GM18909 (cell line): ENCODE results near the gene MFSD8.
"Not testable (repeated sequence)": the region's sequence is repeated elsewhere in the genome, so short reads cannot be mapped to it uniquely, and the experiment has no call there.

Source experiments
- ATAC-seq: cut with Tn5 transposase; IDR thresholded peaks from one replicate; pipeline ENCODE4 v1.9.1; 2021; ENCODE audit warnings: mild to moderate bottlenecking; ENCODE audit not compliant: unreplicated experiment, poor library complexity

Gene MFSD8

DNA sequence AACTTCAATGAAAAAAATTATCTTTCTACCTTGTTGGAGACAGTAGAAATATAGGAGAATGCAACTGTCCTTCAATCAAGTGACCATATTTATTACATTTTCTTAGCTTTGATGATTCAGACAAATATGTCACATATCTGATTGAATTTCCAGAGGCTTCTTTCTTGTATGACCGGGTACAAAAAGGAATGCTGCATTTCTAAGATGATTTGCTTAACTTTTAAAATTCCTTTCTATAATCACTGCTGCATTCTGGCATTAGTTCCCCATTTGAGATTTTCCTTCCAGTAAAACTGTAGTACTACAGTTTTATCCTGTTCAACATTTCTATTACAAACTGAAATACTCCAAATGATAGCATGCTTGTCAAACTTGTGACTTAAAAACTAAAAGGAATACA is 5.2 kb downstream of the MFSD8 start:
- no peak for ATAC-seq

DNA sequence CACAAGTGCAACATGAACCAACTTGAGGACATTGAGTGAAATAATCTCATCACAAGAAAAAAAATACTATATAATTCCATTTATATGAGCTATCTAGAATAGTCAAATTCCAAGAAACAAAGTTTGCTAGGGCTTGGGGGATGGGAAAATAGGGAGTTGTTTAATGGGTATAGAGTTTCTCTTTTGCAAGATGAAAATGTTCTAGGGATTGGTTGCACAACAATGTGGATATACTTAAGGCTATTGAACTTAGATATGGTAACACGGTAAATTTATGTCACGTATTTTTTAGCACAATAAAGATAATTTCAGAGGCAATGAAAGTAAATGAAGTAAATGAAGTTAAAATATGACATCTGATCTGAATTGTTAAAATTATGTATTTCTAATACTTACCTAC is 7.9 kb downstream of the MFSD8 start:
- no peak for ATAC-seq

DNA sequence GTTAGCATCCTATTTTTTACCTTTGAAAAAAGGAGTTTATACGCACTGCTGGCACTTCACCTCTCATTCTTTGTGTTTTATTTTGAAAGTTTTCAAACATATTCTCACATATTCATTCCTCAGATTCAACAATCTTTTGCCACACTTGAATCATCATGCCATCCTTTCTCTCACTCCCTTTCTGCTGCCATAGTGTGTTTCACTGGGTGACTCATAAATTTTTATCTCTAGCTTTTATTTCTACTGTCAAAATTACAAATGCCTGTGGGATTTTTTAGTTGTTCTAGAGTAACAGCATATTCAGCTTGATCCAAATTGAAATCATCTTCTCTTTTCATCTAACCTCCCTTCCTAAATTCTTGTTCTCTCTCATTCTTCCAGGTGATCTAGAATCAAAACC is 28.0 kb downstream of the MFSD8 start:
- ATAC-seq: no peak

DNA sequence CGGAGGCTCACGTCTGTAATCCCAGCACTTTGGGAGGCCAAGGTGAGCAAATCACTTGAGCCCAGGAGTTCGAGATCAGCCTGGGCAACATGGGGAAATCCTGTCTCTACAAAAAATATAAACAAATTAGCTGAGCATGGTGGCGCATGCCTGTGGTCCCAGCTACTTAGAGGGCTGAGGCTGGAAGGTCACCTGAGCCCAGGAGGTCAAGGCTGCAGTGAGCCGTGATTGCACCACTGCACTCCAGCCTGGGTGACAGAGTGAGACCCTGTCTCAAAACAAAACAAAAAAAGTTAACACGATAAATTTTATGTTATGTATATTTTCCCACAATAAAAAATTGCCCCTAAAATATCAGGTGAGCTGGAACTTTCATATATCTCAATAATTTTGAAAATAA is 33.1 kb downstream of the MFSD8 start:
- ATAC-seq: not testable (repeated sequence)

DNA sequence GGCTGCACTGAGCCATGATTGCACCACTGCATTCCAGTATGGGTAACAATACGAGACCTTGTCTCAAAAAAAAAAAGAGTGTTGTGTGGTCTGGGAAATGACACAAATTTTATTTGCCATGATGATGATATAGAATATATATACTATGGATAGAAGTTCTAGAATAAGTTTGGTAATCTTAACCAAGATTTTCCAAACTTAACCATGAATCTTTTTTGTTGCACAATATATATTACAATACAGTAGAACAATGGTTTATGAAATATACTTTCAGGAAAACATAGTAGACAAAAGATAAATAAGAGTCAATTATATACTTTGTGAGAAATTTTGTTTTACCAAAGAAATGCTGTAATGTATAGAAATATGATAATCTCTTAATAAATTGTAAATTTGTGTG is 34.8 kb downstream of the MFSD8 start:
- no peak for ATAC-seq

DNA sequence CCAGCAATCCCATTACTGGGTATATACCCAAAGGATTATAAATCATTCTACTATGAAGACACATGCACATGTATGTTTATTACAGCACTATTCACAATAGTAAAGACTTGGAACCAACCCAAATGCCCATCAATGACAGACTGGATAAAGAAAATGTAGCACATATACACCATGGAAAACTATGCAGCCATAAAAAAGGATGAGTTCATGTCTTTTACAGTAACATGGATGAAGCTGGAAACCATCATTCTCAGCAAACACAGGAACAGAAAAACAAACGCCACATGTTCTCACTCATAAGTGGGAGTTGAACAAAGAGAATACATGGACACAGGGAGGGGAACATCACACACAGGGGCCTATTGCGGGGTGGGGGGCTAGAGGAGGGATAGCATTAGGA is 39.3 kb downstream of the MFSD8 start:
- not testable (repeated sequence) for ATAC-seq

DNA sequence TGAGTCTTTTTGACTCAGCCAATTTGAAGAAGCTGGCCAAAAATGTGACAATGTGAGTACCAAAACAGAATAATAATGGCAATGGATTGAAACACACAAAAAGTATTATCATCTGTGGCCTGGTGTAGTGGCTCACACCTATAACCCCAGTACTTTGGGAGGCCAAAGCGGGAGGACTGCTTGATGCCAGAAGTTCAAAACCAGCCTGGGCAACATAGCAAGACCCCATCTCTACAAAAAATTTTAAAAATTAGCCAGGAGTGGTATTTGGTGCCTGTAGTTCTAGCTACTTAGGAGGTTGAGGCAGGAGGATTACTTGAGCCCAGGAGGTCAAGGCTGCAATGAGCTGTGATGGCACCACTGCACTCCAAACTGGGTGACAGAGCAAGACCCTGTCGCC is 42.7 kb downstream of the MFSD8 start:
- ATAC-seq: no peak

DNA sequence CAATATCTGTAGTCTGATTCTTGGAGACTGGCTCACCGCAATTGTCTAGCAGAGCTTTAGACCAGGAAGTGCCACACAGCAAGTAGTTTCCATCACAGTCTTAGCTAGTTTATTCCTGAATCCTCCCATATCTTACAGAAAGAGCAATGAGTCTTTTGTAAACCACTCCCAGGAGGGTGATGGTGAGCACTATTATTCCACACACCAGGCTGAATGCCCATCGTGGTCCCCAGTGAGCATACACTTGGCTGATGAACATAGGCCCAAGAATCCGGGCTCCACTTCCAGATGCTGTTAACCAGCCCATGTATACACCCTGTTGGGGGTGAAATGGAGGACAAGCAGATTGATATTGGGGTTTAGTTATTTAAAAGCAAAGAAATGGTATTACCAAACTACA is 44.5 kb downstream of the MFSD8 start:
- no peak for ATAC-seq

DNA sequence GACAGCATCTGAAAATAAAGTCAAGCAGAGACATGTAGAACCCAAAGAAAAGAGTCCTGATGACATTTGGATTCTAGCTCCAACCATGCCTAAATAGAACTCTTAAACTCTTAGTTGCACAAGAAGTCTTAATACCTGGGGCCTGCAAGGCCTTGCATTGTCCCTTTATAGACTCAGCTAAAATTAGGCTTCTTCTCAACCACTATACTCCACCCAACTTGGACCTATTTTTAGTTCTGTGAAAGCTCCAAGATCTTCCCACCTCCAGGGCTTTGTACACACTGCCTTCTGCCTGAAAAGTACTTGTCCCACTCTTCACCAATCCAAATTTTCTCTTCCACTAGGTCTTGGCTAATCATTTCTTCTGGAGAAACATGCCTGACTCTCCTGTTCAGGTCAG is 47.8 kb downstream of the MFSD8 start:
- no peak for ATAC-seq

DNA sequence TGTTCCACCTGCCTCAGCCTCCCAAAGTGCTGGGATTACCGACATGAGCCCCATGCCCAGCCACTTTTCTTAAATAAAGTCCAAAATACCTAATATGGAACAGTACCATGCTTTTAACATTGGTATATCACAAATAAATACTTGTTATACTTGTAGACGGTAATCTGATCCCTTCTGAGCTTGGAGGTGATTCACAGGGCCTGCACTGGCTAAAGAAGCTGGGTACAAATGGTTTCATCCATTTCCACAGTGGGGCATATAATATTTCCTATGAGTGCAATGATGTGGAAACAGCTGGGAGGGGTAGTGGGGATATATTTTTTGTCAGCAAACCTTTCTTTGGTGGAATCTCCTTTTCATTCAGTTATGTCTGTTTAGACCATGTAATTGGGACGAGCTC is 48.5 kb downstream of the MFSD8 start:
- no peak for ATAC-seq

DNA sequence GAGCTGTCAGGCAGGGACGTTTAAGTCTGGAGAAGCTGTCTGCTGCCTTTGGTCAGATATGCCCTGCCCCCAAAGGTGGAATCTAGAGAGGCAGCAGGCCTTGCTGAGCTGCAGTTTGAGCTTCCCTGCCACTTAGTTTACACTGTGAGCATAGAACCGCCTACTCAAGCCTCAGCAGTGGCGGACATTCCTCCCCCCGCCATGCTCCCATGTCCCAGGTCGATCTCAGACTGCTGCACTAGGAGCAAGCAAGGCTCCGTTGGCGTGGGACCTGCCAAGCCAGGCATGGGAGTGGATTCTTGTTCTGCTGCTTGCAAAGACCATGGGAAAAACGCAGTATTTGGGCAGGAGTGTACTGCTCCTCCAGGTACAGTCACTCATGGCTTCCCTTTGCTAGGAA is 59.9 kb downstream of the MFSD8 start:
- no peak for ATAC-seq

DNA sequence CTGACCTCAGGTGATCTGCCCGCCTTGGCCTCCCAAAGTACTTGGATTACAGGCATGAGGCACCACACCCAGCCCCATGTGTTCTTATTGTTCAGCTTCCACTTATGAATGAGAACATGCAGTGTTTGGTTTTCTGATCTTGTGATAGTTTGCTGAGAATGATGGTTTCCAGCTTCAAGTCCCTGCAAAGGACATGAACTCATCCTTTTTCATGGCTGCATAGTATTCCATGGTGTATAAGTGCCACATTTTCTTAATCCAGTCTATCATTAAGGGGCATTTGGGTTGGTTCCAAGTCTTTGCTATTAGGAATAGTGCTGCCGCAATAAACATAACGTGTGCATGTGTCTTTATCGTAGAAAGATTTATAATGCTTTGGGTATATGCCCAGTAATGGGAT is 65.3 kb downstream of the MFSD8 start:
- ATAC-seq: not testable (repeated sequence)

DNA sequence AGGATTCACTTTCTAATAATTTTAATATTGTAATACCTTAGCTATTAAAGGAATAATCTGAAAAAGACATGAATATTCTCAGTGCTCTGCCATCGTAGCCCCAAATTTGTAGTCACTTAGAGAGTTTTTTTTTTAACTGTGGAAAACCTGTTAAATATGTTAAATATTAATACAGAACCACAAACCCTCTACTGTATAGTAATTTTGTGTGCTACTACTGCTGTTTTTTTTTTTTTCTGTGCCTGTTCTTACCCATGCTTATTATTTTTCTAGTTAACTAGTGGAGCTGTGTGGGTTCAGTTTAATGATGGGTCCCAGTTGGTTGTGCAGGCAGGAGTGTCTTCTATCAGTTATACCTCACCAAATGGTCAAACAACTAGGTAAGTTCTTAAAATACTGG is 68.4 kb downstream of the MFSD8 start:
- peak; percentile 61 for ATAC-seq

DNA sequence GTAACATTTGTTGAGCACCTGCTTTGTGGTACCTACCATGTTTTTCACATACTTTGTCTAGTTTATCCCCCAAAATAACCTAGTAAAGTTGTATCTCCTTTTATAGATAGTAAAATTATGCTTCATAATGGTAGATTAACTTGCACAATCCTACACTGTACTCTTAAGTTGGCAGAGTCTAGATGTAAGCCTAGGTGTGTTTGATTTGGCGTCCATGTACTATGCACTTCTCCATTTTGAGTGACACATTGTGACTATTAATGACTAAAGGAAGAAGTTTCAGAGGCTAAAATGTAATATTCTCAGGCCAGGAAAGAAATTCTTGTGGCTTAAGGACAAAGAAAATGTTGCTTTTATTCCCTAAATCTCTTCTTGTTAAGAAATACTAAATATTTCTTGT is 68.9 kb downstream of the MFSD8 start:
- ATAC-seq: no peak

DNA sequence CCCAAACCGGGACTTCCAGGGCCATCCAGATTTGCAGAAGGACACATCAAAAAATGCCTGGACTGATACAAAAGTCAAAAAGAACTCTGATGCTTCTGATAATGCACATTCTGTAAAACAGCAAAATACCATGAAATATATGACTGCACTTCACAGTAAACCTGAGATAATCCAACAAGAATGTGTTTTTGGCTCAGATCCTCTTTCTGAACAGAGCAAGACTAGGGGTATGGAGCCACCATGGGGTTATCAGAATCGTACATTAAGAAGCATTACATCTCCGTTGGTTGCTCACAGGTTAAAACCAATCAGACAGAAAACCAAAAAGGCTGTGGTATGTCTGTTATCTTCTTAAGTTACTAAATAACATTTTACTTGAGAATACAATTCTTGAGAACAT is 75.1 kb downstream of the MFSD8 start:
- no peak for ATAC-seq

DNA sequence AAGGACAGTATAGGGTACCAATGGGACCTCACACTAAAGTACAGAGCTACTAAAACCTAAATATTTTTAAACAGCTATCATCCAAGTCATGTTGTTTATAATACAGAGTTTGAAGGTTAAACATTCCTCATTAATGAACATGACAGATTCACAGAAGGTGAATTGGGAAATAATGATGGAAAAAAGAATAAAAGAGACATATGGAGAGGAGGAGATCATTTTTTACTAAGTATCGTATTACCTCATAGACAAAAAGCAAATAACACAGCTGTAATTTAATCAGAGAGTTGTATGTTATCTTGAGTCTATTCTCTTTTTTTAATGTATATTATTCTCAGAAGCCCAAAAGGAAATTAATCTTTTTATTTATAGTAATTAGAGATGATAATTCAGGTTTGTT is 76.4 kb downstream of the MFSD8 start:
- ATAC-seq: no peak

DNA sequence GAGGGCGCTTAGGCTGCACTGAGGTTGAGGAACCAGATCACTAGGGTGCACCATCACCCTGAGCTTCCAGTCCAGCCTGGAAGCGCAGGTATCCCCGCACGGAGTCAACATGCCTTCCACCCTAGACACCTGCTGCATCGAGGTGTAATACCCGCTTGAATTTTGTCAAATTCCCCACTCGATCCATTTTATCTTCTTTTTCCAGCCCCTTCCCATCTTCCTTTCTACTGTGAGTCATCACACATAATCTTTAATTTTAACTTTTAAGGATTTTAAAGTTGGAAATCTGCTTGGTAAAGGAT is 83.5 kb downstream of the MFSD8 start:
- ATAC-seq: peak; percentile 40

DNA sequence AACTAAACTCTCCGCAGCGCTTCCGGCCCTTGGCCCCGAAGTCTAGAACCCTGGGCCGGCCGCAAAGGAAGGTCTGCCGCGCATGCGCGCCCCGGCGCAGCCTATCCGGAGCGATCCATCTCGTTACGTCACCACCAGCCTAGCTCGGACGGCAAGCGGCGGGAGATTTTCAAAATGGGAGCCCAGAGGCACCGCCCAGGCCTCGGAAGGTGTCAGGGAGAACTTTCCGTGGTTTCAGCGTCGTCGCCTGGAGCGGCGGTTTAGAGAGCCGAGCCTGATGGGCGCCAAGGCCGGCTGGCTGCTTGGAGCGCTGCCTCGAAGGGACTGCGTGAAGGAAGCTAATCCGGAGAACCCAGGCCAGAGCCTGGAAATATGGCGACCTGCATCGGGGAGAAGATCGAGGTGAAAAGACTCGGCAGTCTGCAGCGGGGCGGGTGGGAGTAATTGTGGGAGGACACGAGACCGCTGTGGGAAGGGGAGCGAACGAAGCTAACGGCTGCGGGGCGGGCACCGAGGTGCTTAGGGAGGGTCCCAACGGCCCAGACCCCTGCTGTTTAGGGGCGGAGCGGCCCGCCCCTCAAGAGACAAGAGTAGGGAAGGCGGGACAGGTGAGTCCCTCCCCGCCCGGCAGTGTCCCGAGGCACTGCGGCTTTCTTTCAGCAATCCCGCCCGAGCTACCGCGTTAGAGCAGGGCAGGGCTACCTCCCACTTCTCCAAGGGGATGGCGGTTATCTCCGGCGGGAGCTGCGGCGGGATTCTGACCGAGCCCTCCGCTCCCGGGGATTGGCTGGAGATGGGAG is 84.0 kb downstream of the MFSD8 start, which contains the start of gene PLK4:
Gene PLK4, plus strand, starts transcription at position 131 of the 800 bp plus-strand sequence. Its CDS starts 242 bp downstream, at position 373.
- peak; percentile 95 for ATAC-seq

DNA sequence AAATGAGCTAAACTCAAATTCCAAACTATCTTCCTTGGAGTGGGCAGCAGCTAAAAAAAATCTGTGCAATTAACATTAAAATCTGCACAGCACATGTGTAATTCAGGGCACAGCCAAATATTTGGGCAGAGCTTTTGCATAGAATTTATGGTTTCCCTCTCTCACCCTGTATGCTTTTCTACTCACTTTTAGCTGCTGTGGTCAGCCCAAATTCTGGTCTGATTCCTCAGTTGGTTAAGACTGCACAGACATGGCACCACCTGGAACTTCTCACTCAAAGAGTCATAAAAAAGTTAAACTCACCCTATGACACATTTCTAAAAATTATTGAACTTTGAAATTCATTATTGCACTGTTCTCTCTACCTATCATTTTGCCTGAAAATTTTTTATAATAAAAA is 89.2 kb downstream of the MFSD8 start:
- no peak for ATAC-seq

DNA sequence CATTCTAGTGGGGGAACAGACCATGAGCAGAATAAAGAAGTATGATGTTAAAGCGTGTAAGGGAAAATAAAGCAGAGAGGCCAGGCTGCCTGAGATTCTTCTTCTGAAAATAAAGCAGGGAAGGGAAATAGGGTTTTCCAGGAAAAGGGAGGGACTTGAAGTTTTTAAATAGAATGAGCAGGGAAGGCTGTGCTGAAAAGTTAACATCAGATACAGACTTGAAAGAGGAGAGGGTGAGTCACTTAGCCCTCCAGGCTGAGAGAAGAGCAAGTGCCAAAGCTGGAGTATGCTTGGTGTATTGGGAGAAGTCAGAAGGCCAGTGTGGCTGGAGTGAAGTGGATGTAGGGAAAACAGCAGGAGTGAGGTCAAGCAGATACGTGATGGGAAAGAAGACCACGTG is 94.3 kb downstream of the MFSD8 start:
- no peak for ATAC-seq

DNA sequence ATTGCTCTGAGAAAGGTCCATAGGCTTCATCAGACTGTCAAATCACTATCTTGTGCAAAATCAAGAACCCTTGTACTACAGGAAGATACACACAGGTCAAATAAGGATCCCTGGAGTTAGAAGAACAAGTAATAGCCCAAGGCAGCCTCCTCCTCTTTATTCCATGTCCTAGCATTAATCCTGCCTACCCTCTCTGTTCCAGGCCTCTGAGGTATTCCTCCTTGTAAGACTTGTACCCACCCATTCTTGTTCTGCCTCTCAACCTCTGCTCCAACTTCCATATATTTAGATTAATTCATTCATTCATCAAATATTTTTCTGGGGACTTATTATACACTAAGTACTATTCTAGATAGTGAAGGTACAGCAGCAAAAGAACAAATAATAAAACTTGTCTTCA is 94.7 kb downstream of the MFSD8 start:
- no peak for ATAC-seq

DNA sequence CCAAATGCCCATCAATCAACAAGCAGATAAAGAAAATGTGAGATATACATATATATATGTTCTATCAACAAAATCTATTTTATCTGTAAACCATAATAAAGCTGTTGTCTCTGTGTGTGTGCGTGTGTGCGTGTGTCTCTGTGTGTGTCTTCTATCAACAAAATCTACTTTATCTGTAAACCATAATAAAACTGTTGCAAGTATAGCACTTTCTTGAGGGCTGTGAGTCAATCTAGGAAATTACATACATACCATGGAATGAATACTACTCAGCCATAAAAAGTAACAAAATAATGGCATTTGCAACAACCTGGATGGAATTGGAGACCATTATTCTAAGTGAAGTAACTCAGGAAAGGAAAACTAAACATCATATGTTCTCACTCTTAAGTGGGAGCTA is 96.8 kb downstream of the MFSD8 start:
- no peak for ATAC-seq
